Endothelial cell of umbilical vein (primary cell): ENCODE measurements around the gene MMRN1. TPM values are rescaled to one million over a fixed set of nuclear protein-coding genes. Genes with fewer than 3 reads are reported as not detected.
A peak's percentile ranks its signal among the peaks of the same experiment; 100 is the strongest.

Experiments used
- BruUV-seq: library from RNA; stranded (reverse); fragments of 400-500 nt; replicated peaks from 2 replicates; lab custom pipeline; 2021; lab: Mats Ljungman, UMichigan
- CTCF ChIA-PET: fragments of 300-600, 350-600 bp; sonication (Branson Sonifier 250); formaldehyde crosslinking; loops from one replicate; lab custom pipeline; 2021; ENCODE audit warnings: antibody characterized with exemption, inconsistent platforms; lab: Charles Lee
- POLR2A ChIA-PET: fragments of 300-600, 350-600 bp; sonication (Branson Sonifier 250); formaldehyde crosslinking; loops from one replicate; lab custom pipeline; 2021; ENCODE audit warnings: antibody characterized with exemption, inconsistent platforms; lab: Charles Lee
- DNase-seq: peaks from one replicate; pipeline ENCODE4 v3.0.0-alpha.2; 2011; ENCODE audit warnings: low read depth, low spot score
- FAIRE-seq: peaks from 2 replicates; lab custom pipeline; 2011; peaks lifted over from hg19 to GRCh38; lab: Jason Lieb, UNC
- H2AFZ ChIP-seq: 2 replicates; pipeline ENCODE4 v1.6.0; 2012; ENCODE audit warnings: low read depth, low read length, control low read depth, inconsistent platforms
- H3K27ac ChIP-seq: 2 replicates; pipeline ENCODE4 v1.5.1; 2011; ENCODE audit warnings: low read depth, mild to moderate bottlenecking, control low read depth, low read length, moderate library complexity; ENCODE audit not compliant: insufficient read depth
- H3K27me3 ChIP-seq, 2 experiments: 2 replicates each; pipeline versions ENCODE4 v1.6.0 to v1.6.1; 2011; ENCODE audit warnings: low read length in 2 of 2, mixed read lengths in 1 of 2; ENCODE audit not compliant: control insufficient read depth in 2 of 2, insufficient read depth in 2 of 2
- H3K36me3 ChIP-seq, 2 experiments: 2 replicates in 1 of 2; 3 replicates in 1 of 2; pipeline ENCODE4 v1.5.1; 2011; ENCODE audit warnings: low read length in 2 of 2, mild to moderate bottlenecking in 1 of 2, moderate library complexity in 1 of 2; ENCODE audit not compliant: control insufficient read depth in 2 of 2, insufficient read depth in 2 of 2; ENCODE audit errors: extremely low read depth in 1 of 2
- H3K4me1 ChIP-seq: 3 replicates; pipeline ENCODE4 v1.5.1; 2011; ENCODE audit warnings: mild to moderate bottlenecking, low read length; ENCODE audit not compliant: control insufficient read depth, insufficient read depth; ENCODE audit errors: extremely low read depth
- H3K4me2 ChIP-seq: 2 replicates; pipeline ENCODE4 v1.6.1; 2011; ENCODE audit warnings: low read length, control low read depth, mixed read lengths; ENCODE audit not compliant: insufficient read depth
- H3K4me3 ChIP-seq, 3 experiments: fragments of 200-600 bp in 1 of 3; sonication (generic), shearing (Covaris generic) in 1 of 3; replicated peaks in 1 of 3; 2 replicates each; pipeline ENCODE4 v1.5.1; 2011 to 2016; ENCODE audit warnings: control low read depth in 3 of 3, low read length in 3 of 3, mild to moderate bottlenecking in 2 of 3, inconsistent platforms in 1 of 3, low read depth in 1 of 3, moderate library complexity in 1 of 3; ENCODE audit not compliant: insufficient read depth in 1 of 3
- H3K79me2 ChIP-seq: 2 replicates; pipeline ENCODE4 v1.6.0; 2012; ENCODE audit warnings: low read length, inconsistent platforms; ENCODE audit not compliant: control insufficient read depth, insufficient read depth
- H3K9ac ChIP-seq: replicated peaks from 2 replicates; pipeline ENCODE3; 2011; ENCODE audit warnings: low read length, control low read depth; ENCODE audit not compliant: insufficient read depth; ENCODE audit errors: extremely low read depth
- H3K9me1 ChIP-seq: replicated peaks from 3 replicates; pipeline ENCODE4 v1.6.0; 2011; ENCODE audit warnings: mild to moderate bottlenecking, low read length; ENCODE audit not compliant: control insufficient read depth, insufficient read depth; ENCODE audit errors: extremely low read depth
- H3K9me3 ChIP-seq: replicated peaks from 2 replicates; pipeline ENCODE4 v1.5.1; 2012; ENCODE audit warnings: low read length, inconsistent platforms; ENCODE audit not compliant: control insufficient read depth, insufficient read depth
- H4K20me1 ChIP-seq: replicated peaks from 2 replicates; pipeline ENCODE3; 2011; ENCODE audit warnings: mild to moderate bottlenecking, low read length; ENCODE audit not compliant: control insufficient read depth, insufficient read depth; ENCODE audit errors: extremely low read depth
- EZH2 ChIP-seq: IDR thresholded peaks from 2 replicates; pipeline ENCODE4 v1.6.1; 2012; ENCODE audit warnings: borderline replicate concordance, low read depth, mild to moderate bottlenecking, moderate library complexity, low read length, inconsistent platforms; ENCODE audit not compliant: severe bottlenecking
- FOS ChIP-seq: IDR thresholded peaks from 2 replicates; pipeline ENCODE4 v1.6.1; 2011; ENCODE audit warnings: mild to moderate bottlenecking, low read length, moderate library complexity, borderline replicate concordance; ENCODE audit not compliant: insufficient read depth
- GATA2 ChIP-seq: IDR thresholded peaks from 2 replicates; pipeline ENCODE4 v1.7.0; 2011; ENCODE audit warnings: low read depth, mild to moderate bottlenecking, moderate library complexity, mixed read lengths, low read length; ENCODE audit not compliant: insufficient read length, insufficient read depth
- JUN ChIP-seq: IDR thresholded peaks from 2 replicates; pipeline ENCODE4 v1.6.1; 2011; ENCODE audit warnings: borderline replicate concordance, low read depth; ENCODE audit not compliant: insufficient read length, insufficient read depth
- MYC ChIP-seq: IDR thresholded peaks from one replicate; pipeline ENCODE4 v1.6.1; 2011; ENCODE audit warnings: mild to moderate bottlenecking, low read depth, low read length
- POLR2A ChIP-seq: IDR thresholded peaks from 2 replicates; pipeline ENCODE4 v1.6.1; 2012; ENCODE audit warnings: low read depth, mild to moderate bottlenecking, control low read depth, low read length
- POLR2AphosphoS5 ChIP-seq: IDR thresholded peaks from 2 replicates; pipeline ENCODE4 v1.6.1; 2012; ENCODE audit warnings: low read depth, mild to moderate bottlenecking, control low read depth, low read length, moderate library complexity; ENCODE audit not compliant: insufficient read depth
- dilution Hi-C: fragments of 300-500 bp; cut with MboI; formaldehyde crosslinking; loops from one replicate; pipeline ENCODE4 v1.15.0; 2019; ENCODE audit warnings: low sequenced_read_pairs; ENCODE audit not compliant: extremely low pct_ligation_motif_present
- intact Hi-C: fragments of 100-400 bp; cut with micrococcal nuclease; formaldehyde crosslinking; loops from one replicate; pipeline ENCODE4 v1.10.0; 2022
- polyA plus RNA-seq, 4 experiments: library from polyadenylated mRNA; depleted of rRNA in 3 of 4; stranded (reverse) in 3 of 4; unstranded in 1 of 4; fragments of >200 nt; gene quantifications; 2 replicates each; pipeline versions ENCODE4 v1.2.1 to v1.2.3, GENCODE V29; 2011 to 2012; ENCODE audit warnings: missing spikeins in 1 of 4
- total RNA-seq: library from RNA; stranded (reverse); gene quantifications from 2 replicates; pipeline ENCODE4 v1.2.3, GENCODE V29; 2021
- TF ChIP-seq, protein P1 (sequence below): IDR thresholded peaks from 2 replicates; pipeline ENCODE4 v1.6.1; 2011; ENCODE audit not compliant: insufficient read depth, insufficient read length
- TF ChIP-seq, protein P2 (sequence below), 2 donors: IDR thresholded peaks; 1 replicate in 1 of 2; 2 replicates in 1 of 2; pipeline ENCODE4 v1.5.1; 2011; ENCODE audit warnings: low read length in 2 of 2, mild to moderate bottlenecking in 2 of 2, moderate library complexity in 2 of 2, control low read depth in 1 of 2, inconsistent platforms in 1 of 2, low read depth in 1 of 2; ENCODE audit not compliant: insufficient read depth in 1 of 2; ENCODE audit errors: extremely low read depth in 1 of 2

The MMRN1 gene
- total and polyA plus RNA-seq, 2 donors (not counting 3 experiments of a cell fraction or from before 2014, with no cell fraction given): 143 to 414 TPM

DNA sequence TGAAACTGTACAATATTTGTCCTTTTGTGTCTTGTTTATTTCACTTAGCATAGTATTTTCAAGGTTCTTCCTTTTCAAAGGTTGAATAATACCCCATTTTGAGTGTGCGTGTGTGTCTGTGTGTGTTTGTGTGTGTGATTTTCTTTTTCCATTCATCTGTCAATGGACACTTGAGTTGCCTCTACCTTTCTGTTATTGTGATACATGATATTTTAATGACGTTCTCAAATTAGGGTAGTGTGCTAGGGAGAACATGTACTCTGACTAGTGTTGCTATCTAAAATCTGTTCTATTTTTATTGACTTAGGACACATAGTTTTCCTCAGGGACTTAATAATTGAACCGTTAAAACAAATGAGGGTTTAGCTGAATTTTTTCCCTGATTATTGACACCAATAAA, 9.9 kb downstream of the MMRN1 start:
- Histone ChIP-seq H2AFZ (no peak overlapping the region), H3K9me3 (no peaks in the 10 kb centered on the region), H3K27me3 (no peaks in the 10 kb centered on the region), H3K9ac (no peak overlapping the region), H3K4me1 (peaks cover 51% of the 10 kb centered on the region), H3K9me1 (peaks cover 2% of the 10 kb centered on the region), H3K27ac (no peak overlapping the region), H3K4me3 (peak overlapping the region in 1 of 3 experiments; percentile 15), H3K79me2 (peaks cover 93% of the 10 kb centered on the region), H3K36me3 (peaks cover 0 to 5% of the 10 kb centered on the region in 2 experiments), H4K20me1 (no peaks in the 10 kb centered on the region), H3K4me2 (peak overlapping the region; percentile 73)
- no peak for FAIRE-seq
- dilution Hi-C loops (no loop called here), intact Hi-C loops (loop anchor here (10.0 kb wide), 1 partner anchor 390 kb away; no protein-coding TSS in a partner anchor)
- DNase-seq: no peak
- CTCF ChIA-PET: no interaction called here
- BruUV-seq: no TSS peak
- TF ChIP-seq JUN (no peak), FOS (no peak), POLR2A (no peak), POLR2AphosphoS5 (no peak), GATA2 (no peak), MYC (no peak), EZH2 (no peak)
- TF ChIP-seq, protein P1, sequence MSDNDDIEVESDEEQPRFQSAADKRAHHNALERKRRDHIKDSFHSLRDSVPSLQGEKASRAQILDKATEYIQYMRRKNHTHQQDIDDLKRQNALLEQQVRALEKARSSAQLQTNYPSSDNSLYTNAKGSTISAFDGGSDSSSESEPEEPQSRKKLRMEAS: no peak
- TF ChIP-seq, protein P2, sequence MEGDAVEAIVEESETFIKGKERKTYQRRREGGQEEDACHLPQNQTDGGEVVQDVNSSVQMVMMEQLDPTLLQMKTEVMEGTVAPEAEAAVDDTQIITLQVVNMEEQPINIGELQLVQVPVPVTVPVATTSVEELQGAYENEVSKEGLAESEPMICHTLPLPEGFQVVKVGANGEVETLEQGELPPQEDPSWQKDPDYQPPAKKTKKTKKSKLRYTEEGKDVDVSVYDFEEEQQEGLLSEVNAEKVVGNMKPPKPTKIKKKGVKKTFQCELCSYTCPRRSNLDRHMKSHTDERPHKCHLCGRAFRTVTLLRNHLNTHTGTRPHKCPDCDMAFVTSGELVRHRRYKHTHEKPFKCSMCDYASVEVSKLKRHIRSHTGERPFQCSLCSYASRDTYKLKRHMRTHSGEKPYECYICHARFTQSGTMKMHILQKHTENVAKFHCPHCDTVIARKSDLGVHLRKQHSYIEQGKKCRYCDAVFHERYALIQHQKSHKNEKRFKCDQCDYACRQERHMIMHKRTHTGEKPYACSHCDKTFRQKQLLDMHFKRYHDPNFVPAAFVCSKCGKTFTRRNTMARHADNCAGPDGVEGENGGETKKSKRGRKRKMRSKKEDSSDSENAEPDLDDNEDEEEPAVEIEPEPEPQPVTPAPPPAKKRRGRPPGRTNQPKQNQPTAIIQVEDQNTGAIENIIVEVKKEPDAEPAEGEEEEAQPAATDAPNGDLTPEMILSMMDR (IDR thresholded peaks at IDR 0.05; ENCODE audit: extremely low read depth in 1 of 2, insufficient read depth in 1 of 2, low read depth in 1 of 2, low read length in 2 of 2): no peak
- POLR2A ChIA-PET: no interaction called here
